Activated naive CD8-positive, alpha-beta T cell treated with anti-CD3 and anti-CD28 coated beads, Interleukin-2, amount 10 ng/mL, durations not matched to agents 7 days and 5 days (primary cell): ENCODE results near the gene PTGFRN. TPM values are rescaled to one million over a fixed set of nuclear protein-coding genes. Genes with fewer than 3 reads are reported as not detected.

ENCODE experiments used
- ATAC-seq: fragments of 150-1000 bp; cut with Tn5 transposase; one replicate; pipeline ENCODE4 v1.10.0; 2021; ENCODE audit warnings: low read depth, moderate library complexity
- POLR2A ChIA-PET: fragments of 350-600 bp; sonication (Branson Sonifier 250); formaldehyde crosslinking; loops from one replicate; lab custom pipeline; 2021; ENCODE audit warnings: antibody characterized with exemption; lab: Charles Lee
- DNase-seq: peaks from one replicate; pipeline ENCODE4 v3.0.0; 2021
- H3K27ac Mint-ChIP-seq: one replicate; pipeline ENCODE4 v1.8.0; 2022; ENCODE audit warnings: mild to moderate bottlenecking, mixed read lengths
- H3K27me3 Mint-ChIP-seq: one replicate; pipeline ENCODE4 v1.8.0; 2022; ENCODE audit warnings: mild to moderate bottlenecking, moderate library complexity, mixed read lengths
- H3K36me3 Mint-ChIP-seq: one replicate; pipeline ENCODE4 v1.8.0; 2021; ENCODE audit warnings: mild to moderate bottlenecking, mixed read lengths
- H3K4me1 Mint-ChIP-seq: one replicate; pipeline ENCODE4 v1.8.0; 2021; ENCODE audit warnings: mixed read lengths
- H3K4me3 Mint-ChIP-seq: one replicate; pipeline ENCODE4 v1.8.0; 2022; ENCODE audit warnings: mild to moderate bottlenecking, moderate library complexity, mixed read lengths
- H3K9me3 Mint-ChIP-seq: one replicate; pipeline ENCODE4 v1.8.0; 2021; ENCODE audit warnings: mixed read lengths
- total RNA-seq, 2 experiments: library from RNA; stranded (reverse); gene quantifications; one replicate each; pipeline ENCODE4 v1.2.3, GENCODE V29; 2021

PTGFRN gene
- total RNA-seq, 2 experiments from 2014 or later, result 0.19 to 0.28 TPM

DNA sequence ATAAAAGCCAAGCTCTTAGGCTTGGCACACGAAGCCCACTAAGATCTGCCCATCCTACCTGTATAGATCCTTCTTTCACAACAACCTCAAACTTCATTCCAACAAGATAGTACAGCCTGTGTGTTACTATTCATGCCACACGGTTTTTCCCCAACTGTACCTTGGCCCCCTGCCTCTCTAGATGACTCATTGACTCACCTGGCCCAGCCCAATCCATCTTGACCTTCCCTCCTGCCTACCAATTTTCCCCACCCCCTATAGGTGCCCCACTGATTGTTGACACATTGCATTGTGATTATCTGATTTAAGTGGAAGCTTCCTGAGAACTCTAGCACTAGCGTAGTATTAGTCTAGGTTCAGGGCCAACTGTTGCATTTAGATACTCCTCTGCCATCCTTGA lies 89.9 kb downstream of the PTGFRN start:
- Mint-ChIP-seq H3K4me3 (no peak overlapping the region), H3K4me1 (peaks cover 12% of the 10 kb centered on the region), H3K9me3 (peaks cover 4% of the 10 kb centered on the region), H3K27ac (no peak overlapping the region), H3K27me3 (no peaks in the 10 kb centered on the region), H3K36me3 (peaks cover 5% of the 10 kb centered on the region)
- POLR2A ChIA-PET, result no interaction called here
- ATAC-seq (no peak), DNase-seq (no peak)

DNA sequence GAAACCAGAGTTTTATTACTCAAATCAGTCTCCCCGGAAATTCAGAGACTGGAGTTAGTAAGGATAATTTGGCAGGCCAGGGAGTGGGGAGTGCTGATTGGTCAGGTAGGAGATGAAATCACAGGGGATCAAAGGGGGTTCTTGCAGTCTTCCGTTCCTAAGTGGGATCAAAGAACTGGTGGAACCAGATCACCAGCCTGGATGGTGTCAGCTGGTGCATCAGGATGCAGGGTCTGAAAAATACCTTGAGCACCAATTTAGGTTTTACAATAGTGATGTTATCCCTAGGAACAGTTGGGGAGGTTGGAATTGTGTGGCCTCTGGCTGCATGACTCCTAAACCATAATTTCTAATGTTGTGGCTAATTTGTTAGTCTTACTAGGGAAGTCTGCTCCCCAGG lies 90.4 kb downstream of the PTGFRN start:
- Mint-ChIP-seq H3K36me3 (peaks cover 5% of the 10 kb centered on the region), H3K27ac (no peak overlapping the region), H3K4me3 (no peak overlapping the region), H3K4me1 (peaks cover 13% of the 10 kb centered on the region), H3K9me3 (peaks cover 4% of the 10 kb centered on the region), H3K27me3 (no peaks in the 10 kb centered on the region)
- no peak for DNase-seq
- POLR2A ChIA-PET, result no interaction called here
- ATAC-seq, result no peak

DNA sequence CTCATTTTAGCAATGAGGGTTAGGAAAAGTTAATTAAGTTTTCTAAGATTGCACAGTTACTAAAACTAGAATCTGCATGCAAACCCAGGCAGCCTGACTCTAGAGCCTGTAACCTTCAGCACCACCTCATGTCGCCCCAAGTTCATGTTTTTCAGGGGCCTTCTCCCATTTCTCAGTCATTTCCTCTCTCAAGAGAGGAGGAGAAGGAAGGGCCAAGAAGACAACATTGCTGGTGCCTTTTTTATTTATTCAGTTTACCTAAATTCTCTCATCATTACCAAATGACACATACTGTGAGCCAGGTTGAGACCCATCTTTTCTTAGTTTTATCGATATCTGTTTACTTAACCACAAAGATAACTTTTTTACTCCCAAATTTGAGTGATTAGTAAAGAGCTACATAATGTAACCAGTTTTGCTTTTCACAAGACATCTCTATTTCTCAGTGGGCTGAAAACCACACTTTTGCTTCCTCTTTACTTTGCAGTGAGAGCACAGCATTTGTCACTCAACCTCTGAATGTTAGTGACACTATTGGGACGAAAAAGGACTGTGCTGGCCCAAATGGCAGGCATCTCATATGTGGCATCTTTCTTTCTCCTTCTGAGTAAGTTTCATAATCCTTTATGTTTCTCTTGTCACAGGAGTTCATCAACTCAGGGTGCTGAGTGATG lies 91.7 kb downstream of the PTGFRN start, which contains the start of gene CD101:
CD101 (plus strand) TSS at position 507 of the 674 bp plus-strand sequence; CDS start at position 565, 58 bp downstream.
- DNase-seq (no peak), ATAC-seq (no peak)
- POLR2A ChIA-PET, result no interaction called here
- Mint-ChIP-seq H3K36me3 (peaks cover 5% of the 10 kb centered on the region), H3K27me3 (no peaks in the 10 kb centered on the region), H3K4me1 (peaks cover 15% of the 10 kb centered on the region), H3K4me3 (no peak within 1 kb of the TSS), H3K9me3 (peaks cover 5% of the 10 kb centered on the region), H3K27ac (no peak within 1 kb of the TSS)

DNA sequence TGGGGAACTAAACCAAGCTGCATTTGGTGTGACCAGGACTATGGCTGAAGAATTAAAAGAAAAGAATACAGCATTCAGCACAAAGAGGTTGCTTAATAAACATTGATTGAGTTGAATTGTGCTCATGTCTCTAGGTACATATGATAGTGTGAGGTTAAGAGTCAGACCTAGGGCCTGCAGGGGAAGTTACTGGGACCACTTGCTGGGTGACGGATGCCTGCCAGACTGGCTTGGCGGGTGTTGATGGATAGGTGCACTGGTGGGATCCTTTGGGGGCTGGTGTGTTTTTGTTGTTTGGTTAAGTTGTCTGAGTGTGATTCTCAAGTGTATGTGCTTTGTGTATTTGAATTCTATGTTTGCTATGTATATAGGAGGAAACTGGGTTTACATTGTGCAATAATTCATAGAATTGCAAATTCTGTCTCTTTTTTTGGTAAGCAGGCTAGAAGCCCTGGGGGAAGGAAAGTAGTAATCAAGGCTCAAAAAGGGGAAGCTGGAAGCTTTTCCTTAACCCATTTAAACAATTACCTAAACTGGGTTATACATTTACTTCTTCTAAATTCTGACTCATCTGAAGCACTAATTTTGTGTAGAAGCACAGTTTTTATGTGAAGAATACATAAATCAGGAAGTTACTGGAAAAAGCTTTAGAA lies 93.6 kb downstream of the PTGFRN start:
- peaks cover 5% of the 10 kb centered on the region for H3K9me3 Mint-ChIP-seq
- POLR2A ChIA-PET, result no interaction called here
- H3K4me3 Mint-ChIP-seq, result no peak overlapping the region
- peaks cover 26% of the 10 kb centered on the region for H3K4me1 Mint-ChIP-seq
- DNase-seq (no peak), ATAC-seq (no peak)
- H3K27me3 Mint-ChIP-seq, result no peaks in the 10 kb centered on the region
- no peak overlapping the region for H3K27ac Mint-ChIP-seq
- peaks cover 5% of the 10 kb centered on the region for H3K36me3 Mint-ChIP-seq

DNA sequence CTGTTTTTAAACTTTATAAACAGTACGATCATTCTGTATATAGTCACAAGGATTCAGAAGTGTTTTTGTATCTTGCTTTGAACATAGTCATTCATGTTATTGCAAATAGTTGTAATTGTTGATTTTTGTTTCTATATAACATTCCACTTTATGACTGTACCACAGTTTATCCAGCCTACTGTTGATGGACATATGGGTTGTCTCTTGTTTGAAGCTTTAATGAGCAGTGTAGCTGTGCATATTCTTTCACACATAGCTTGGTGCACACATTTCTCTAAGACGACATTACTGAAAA lies 98.0 kb downstream of the PTGFRN start:
- POLR2A ChIA-PET, result interaction anchor here (0.8 to 1.0 kb wide), 3 partner anchors 21 to 125 kb away, joined by 3 to 4 read pairs (median 4); no protein-coding TSS in a partner anchor
- H3K4me1 Mint-ChIP-seq, result peaks cover 36% of the 10 kb centered on the region
- H3K9me3 Mint-ChIP-seq, result peaks cover 4% of the 10 kb centered on the region
- H3K27ac Mint-ChIP-seq, result no peak overlapping the region
- ATAC-seq (no peak), DNase-seq (no peak)
- no peaks in the 10 kb centered on the region for H3K27me3 Mint-ChIP-seq
- no peak overlapping the region for H3K4me3 Mint-ChIP-seq
- H3K36me3 Mint-ChIP-seq, result peaks cover 3% of the 10 kb centered on the region

DNA sequence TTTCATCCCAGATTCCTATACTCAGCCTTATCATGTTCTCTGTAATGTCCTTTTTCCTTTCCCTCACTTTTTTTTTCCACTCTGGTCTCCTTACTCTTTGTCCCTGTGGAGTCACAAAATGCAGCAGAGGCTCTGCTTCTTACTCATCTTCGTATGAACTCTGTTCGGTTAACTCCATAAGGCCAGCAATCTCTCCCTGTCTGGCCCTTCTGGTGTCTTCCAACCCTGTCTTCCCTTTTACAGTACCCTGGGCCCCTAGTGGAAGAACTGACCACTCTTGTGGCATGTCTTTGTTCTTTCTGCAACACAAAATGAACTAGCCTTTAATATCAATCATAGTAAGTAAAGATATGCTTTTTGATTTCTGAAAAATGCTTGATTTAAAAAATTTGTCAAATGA lies 98.9 kb downstream of the PTGFRN start:
- Mint-ChIP-seq H3K36me3 (no peaks in the 10 kb centered on the region), H3K9me3 (peaks cover 2% of the 10 kb centered on the region), H3K27ac (peak overlapping the region; percentile 70), H3K27me3 (no peaks in the 10 kb centered on the region), H3K4me1 (peaks cover 35% of the 10 kb centered on the region), H3K4me3 (peak overlapping the region; percentile 43)
- ATAC-seq (no peak), DNase-seq (no peak)
- POLR2A ChIA-PET, result interaction anchor here (1.0 kb wide), 1 partner anchor 22 kb away, joined by 8 read pairs; no protein-coding TSS in a partner anchor

DNA sequence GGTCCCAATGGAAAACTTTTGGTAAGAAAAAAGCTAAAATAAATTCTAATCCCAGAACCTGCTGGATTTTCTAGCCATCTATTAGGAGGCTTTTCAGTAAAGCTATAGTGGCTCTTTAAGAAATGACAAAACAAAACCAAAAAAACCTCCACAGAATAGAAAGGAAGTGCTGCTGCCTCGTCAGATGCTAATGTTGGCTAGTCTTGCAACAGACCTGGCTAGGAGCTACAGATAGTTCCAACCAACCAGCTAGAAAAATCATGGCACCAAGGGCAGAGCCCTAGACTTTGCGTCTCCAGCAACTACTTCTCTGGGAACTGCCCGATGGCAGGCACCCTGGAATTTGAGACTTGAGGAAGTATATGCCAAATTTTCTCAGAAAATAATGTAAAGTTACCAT lies 99.4 kb downstream of the PTGFRN start:
- H3K4me3 Mint-ChIP-seq, result peak overlapping the region; percentile 49
- H3K9me3 Mint-ChIP-seq, result peaks cover 2% of the 10 kb centered on the region
- no peaks in the 10 kb centered on the region for H3K36me3 Mint-ChIP-seq
- H3K4me1 Mint-ChIP-seq, result peaks cover 35% of the 10 kb centered on the region
- ATAC-seq (peak; percentile 86), DNase-seq (peak; percentile 37)
- POLR2A ChIA-PET, result interaction anchor here (0.7 to 1.0 kb wide), 2 partner anchors 22 to 39 kb away, joined by 3 to 8 read pairs; no protein-coding TSS in a partner anchor
- H3K27ac Mint-ChIP-seq, result peak overlapping the region; percentile 83
- no peaks in the 10 kb centered on the region for H3K27me3 Mint-ChIP-seq

DNA sequence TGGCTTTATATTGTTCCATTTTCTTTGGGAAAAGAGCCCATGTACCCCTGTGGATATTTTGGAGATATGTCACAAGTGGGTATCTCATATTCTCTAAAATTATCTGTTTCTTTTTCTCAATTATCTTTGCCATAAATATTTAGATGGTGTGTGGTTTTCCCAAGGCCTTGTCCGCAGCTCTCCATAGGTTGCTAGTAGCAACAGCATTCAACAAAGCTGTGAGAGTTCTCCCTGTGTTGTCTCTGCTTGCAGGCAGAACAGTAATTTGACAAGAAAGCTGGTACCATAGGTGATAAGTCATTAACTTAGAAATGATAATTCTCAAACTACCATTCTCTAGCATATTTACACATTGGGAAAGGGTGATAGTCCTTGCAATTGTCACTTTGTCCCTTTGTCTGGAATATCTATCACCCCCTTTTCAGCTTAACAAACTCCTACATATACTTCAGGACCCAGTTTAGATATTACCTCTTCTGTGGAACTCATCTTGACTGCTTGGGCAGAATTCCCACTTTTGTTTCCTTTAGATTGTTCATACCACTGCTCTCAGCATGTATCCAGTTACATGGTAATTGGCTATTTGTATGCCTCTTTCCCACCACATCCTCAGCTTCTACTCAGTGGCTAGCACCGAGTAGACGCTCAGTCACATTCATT lies 100.7 kb downstream of the PTGFRN start:
- peaks cover 1% of the 10 kb centered on the region for H3K9me3 Mint-ChIP-seq
- no peak for DNase-seq
- H3K27me3 Mint-ChIP-seq, result no peaks in the 10 kb centered on the region
- no peak for ATAC-seq
- no peak overlapping the region for H3K4me3 Mint-ChIP-seq
- H3K27ac Mint-ChIP-seq, result no peak overlapping the region
- H3K4me1 Mint-ChIP-seq, result peaks cover 37% of the 10 kb centered on the region
- no peaks in the 10 kb centered on the region for H3K36me3 Mint-ChIP-seq
- POLR2A ChIA-PET, result interaction anchor here (1.3 kb wide), 1 partner anchor 273 kb away, joined by 3 read pairs; no protein-coding TSS in a partner anchor

DNA sequence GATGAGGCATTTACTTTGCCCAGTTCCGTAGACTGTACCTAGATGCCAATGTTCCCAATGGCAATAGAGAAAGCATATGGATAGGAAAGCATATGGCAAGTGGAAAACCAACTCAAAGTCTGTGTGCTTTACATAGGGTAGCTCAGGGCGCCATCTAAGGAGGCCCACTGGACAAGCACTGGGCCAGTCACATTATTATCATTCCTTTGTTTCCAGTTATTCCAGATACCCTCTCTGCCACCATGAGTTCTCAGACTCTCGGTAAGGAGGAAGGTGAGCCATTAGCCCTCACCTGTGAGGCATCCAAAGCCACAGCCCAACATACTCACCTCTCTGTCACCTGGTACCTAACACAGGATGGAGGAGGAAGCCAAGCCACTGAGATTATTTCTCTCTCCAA lies 101.6 kb downstream of the PTGFRN start:
- DNase-seq, result no peak
- POLR2A ChIA-PET, result no interaction called here
- Mint-ChIP-seq H3K4me1 (peaks cover 37% of the 10 kb centered on the region), H3K36me3 (no peaks in the 10 kb centered on the region), H3K27me3 (no peaks in the 10 kb centered on the region), H3K9me3 (no peaks in the 10 kb centered on the region), H3K27ac (no peak overlapping the region), H3K4me3 (no peak overlapping the region)
- ATAC-seq, result no peak

DNA sequence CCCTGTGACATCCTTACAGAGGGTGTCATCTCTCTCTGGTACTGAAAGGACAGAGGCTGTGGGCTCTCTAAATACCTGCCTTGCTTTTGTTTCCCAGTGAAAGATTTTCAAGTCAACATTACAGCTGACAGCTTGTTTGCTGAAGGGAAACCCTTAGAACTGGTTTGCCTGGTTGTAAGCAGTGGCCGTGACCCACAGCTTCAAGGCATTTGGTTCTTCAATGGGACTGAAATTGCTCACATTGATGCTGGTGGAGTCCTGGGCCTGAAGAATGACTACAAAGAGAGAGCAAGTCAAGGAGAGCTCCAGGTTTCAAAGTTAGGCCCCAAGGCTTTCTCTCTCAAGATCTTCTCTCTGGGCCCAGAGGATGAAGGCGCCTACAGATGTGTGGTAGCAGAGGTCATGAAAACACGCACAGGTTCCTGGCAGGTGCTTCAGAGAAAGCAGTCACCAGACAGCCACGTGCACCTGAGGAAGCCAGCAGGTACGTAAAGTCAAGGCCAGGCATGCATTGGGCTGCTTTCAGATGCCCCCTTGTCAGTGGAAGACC lies 103.7 kb downstream of the PTGFRN start:
- POLR2A ChIA-PET, result interaction anchor here (1.1 kb wide), 1 partner anchor 18 kb away, joined by 3 read pairs; no protein-coding TSS in a partner anchor
- Mint-ChIP-seq H3K27ac (no peak overlapping the region), H3K4me1 (peaks cover 25% of the 10 kb centered on the region), H3K9me3 (no peaks in the 10 kb centered on the region), H3K27me3 (no peaks in the 10 kb centered on the region), H3K36me3 (no peaks in the 10 kb centered on the region), H3K4me3 (no peak overlapping the region)
- ATAC-seq (no peak), DNase-seq (no peak)

DNA sequence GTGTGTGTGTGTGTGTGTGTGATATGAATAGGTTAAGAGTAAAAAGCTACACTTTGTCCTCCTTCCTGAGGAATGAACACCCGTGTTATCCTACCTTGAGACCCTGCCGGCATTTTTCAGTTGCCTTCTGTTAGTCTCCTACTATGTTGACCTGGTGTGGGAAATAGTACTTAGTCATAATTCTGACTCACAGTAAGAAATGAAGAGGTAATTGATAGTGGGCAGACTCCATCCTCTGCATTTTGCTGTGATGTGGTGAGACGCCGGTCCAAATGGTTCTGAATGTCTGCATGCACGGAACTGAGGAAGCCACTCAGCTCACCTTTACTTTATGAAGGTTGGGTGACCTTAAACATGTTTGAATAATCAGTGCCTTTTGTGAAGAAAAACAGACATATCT lies 104.5 kb downstream of the PTGFRN start:
- DNase-seq, result no peak
- Mint-ChIP-seq H3K36me3 (no peaks in the 10 kb centered on the region), H3K27ac (no peak overlapping the region), H3K4me3 (no peak overlapping the region), H3K27me3 (no peaks in the 10 kb centered on the region), H3K4me1 (peaks cover 18% of the 10 kb centered on the region), H3K9me3 (no peaks in the 10 kb centered on the region)
- no peak for ATAC-seq
- POLR2A ChIA-PET, result no interaction called here

DNA sequence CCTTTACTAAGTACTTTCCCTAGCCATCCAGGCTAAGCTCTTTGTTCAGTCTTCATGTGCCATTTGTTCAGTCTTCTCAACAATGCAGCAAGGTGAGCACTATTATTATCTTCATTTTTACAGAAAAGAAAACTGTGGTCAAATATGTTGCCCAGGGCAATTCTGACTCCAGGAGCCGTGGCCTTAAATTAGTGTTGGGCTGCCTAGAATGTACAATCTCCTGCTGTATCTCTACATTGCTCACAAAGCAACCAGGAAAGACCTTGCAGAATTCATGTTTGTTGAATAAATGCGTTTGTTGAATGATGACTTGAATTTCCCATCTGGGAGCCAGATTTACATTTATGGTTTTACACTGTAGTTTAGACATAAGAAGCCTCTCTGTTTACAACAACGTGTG lies 106.0 kb downstream of the PTGFRN start:
- H3K36me3 Mint-ChIP-seq, result no peaks in the 10 kb centered on the region
- H3K27me3 Mint-ChIP-seq, result no peaks in the 10 kb centered on the region
- H3K27ac Mint-ChIP-seq, result no peak overlapping the region
- ATAC-seq (no peak), DNase-seq (no peak)
- no peaks in the 10 kb centered on the region for H3K9me3 Mint-ChIP-seq
- POLR2A ChIA-PET, result no interaction called here
- no peak overlapping the region for H3K4me3 Mint-ChIP-seq
- H3K4me1 Mint-ChIP-seq, result peaks cover 10% of the 10 kb centered on the region

DNA sequence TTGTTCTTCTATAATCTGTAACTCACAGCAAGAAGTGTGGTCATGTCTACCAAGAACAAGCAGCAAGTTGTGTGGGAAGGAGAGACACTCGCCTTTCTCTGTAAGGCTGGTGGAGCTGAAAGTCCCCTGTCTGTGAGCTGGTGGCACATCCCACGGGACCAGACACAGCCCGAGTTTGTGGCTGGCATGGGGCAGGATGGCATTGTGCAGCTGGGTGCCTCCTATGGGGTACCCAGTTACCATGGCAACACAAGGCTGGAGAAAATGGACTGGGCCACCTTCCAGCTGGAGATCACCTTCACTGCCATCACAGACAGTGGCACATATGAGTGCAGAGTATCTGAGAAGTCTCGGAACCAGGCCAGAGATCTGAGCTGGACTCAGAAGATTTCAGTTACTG lies 107.3 kb downstream of the PTGFRN start:
- Mint-ChIP-seq H3K4me3 (no peak overlapping the region), H3K36me3 (no peaks in the 10 kb centered on the region), H3K9me3 (no peaks in the 10 kb centered on the region), H3K27ac (no peak overlapping the region), H3K27me3 (peaks cover 4% of the 10 kb centered on the region), H3K4me1 (peaks cover 9% of the 10 kb centered on the region)
- DNase-seq, result no peak
- no peak for ATAC-seq
- POLR2A ChIA-PET, result no interaction called here
